Measurements from ENCODE around the gene TIFAB.

TIFAB gene

GRCh38 chr5:135457424-135458071 is 5.4 kb upstream of the TIFAB start:
- DNase-seq = peak; percentile 85

GRCh38 chr5:135456238-135457099 is 4.3 kb upstream of the TIFAB start:
- DNase-seq = no peak

GRCh38 chr5:135455876-135456237 is 3.7 kb upstream of the TIFAB start:
- no peak for DNase-seq

- no peak for DNase-seq
Observed at GRCh38 chr5:135454946-135455345, 2.8 kb upstream of the TIFAB start.

GRCh38 chr5:135453613-135454012 is 1.5 kb upstream of the TIFAB start:
- DNase-seq = no peak

DNA sequence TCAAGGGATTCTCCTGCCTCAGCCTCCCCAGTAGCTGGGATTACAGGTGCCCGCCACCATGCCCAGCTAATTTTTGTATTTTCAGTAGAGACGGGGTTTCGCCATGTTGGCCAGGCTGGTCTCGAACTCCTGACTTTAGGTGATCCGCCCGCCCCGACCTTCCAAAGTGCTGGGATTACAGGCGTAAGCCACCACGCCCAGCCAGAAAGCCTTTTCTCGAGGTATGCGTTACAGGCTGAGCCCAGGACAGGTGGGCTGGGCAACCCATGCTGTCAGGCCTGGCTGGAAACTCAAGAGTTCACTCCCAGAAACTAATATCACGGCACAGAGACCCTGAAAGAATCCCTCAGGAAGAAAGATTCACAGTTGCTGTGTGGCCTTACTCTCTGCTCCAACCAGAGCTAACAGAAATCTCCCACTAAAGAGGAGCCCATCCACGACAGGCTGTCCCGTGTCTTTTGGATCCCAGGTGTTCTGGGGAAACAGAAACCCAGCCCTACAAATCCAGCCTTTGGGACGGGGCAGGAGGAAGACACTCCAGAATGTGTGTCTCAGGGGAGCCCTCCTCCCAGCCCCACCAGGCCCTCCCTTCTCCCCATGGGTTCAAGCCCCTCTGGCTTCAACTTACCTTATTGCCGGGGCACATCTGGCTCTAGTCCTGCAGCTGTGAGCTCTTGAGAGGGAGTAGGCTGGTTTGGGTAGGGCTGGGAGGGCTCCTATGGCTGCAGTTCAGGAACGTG is 400 bp downstream of the TIFAB start:
- no peak for DNase-seq

GRCh38 chr5:135450952-135451351 is 1.2 kb downstream of the TIFAB start:
- no peak for DNase-seq

DNA sequence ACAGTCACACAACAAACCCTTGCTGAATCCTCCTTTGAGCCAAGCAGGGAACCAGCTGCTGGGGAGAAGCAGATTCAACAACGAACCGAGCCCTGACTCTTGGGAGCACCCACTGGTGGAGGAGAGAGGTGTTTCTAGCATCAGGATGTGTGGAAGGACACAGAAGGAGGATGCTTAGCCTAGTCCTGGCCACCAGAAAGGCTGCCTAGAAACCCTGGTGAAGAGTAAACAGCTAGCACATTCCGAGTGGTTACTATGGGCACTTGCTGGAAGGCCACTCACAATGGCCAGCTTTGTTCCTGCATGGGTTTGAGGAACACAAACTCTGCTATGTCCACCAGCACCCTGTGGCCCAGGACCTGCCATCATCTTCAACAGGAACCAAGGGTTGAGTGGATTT is 1.8 kb downstream of the TIFAB start:
- DNase-seq = no peak

DNA sequence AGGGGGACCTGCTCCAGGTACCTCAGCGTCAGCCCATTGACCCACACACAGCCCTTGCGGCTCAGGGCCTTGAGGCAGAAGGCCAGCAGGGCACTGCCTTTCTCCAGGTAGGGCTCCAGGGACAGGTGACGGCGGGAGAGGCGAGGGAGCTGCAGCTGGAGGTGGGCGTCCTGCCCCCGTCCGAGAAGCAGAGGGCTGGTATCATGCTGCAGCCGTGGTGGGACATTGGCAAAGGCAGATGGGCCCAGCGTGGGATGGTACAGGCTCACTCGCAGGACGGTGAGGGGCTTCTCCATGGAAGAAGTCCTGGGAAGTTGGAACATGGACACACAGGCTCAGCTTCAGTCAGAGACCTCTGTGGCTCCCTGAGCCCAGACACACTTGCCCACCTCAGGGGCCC is 2.5 kb downstream of the TIFAB start:
- no peak for DNase-seq

DNA sequence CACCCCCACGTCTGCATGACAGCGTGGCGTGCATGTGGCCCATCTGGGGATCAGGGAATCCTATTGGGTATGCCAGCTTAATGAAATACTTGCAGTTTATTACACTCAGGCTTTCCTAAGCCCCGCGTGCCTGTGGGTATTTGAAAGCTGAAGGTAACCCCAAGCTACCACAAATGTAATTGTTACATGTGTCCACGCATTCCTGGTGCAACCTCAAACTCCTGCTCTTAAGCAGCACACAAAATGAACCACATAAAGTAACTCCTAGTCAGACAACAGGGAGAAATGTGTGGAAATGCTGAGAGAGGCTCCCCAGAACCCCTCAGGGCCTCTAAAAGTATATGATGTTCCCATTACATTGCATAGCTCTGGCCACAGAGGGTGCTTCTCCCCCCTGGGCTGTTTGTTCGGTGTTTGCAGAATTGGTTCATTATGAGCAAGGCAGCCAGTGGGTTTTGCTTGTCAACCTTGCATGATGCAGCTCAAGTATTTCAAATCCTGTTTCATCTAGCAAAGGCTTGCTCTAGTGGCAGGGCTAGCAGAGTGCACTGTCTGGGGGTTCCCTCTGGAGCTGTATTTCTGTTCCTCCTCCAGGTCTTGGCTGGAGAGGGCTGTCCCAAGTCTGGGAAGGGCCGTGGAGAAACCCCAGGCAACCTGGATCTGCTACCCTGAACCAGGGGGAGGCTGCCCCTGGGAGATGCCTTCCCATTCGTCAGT is 3.2 kb downstream of the TIFAB start:
- no peak for DNase-seq

GRCh38 chr5:135448071-135448739 is 3.9 kb downstream of the TIFAB start:
- no peak for DNase-seq

- no peak for DNase-seq
Observed at GRCh38 chr5:135447298-135447929, 4.7 kb downstream of the TIFAB start, which contains the start of gene DCANP1. Gene DCANP1, minus strand, starts transcription at chr5:135447348. Its CDS starts 240 bp downstream, at chr5:135447108.

- DNase-seq = no peak
Observed at GRCh38 chr5:135446615-135447014, 5.5 kb downstream of the TIFAB start.

GRCh38 chr5:135446206-135446605 is 5.9 kb downstream of the TIFAB start:
- no peak for DNase-seq

GRCh38 chr5:135445306-135445985 is 6.7 kb downstream of the TIFAB start:
- no peak for DNase-seq

- no peak for DNase-seq
Observed at GRCh38 chr5:135444881-135445280, 7.3 kb downstream of the TIFAB start.

DNA sequence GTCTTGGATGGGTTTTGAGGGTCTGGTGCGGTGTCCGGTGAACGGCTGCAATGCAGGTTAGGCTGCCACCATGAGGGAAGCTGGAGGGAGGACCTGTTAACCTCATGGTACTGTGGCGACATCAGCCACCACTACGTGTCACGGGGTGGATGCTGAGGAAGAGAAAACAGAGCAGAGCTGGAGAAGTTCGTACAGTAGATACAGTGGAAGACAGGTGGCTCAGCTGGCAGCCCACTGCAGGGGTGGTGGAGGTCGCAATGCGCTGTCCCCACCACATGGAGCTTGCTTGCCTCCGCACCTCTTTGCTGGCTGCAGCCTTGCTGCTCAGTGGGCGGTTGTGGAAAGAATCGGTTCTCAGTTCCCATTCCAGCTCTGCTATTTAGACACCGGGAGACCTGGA is 7.8 kb downstream of the TIFAB start:
- no peak for DNase-seq

GRCh38 chr5:135443161-135443960 is 8.8 kb downstream of the TIFAB start:
- no peak for DNase-seq

- no peak for DNase-seq
Observed at GRCh38 chr5:135442431-135443160, 9.6 kb downstream of the TIFAB start.

- no peak for DNase-seq
Observed at GRCh38 chr5:135441919-135442318, 10.2 kb downstream of the TIFAB start.
